GM19395 (cell line): Measurements from ENCODE around the gene S1PR3.

ENCODE experiments used
- ATAC-seq: cut with Tn5 transposase; IDR thresholded peaks from one replicate; pipeline ENCODE4 v1.9.1; 2021; ENCODE audit warnings: mild to moderate bottlenecking, moderate library complexity; ENCODE audit not compliant: unreplicated experiment

Gene S1PR3

DNA sequence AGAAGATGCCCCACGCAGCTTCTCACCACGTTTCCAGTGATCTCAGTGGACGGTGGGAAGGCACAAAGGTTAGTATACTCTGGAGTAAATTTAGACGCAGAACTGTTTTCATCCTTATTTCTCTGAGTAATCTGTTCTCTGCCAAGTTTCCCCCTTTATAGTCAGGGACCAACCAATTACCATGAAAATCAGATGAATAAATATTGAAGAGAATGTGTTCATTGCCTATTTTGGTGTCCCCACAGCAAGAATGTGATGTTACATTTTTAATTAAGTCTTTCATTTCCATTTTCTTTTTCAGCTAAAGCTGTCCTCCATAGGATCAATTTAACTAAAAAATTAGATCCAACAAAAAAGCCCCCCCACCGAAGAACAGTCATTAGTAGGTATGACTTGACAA is 41.4 kb downstream of the S1PR3 start:
- no peak for ATAC-seq

DNA sequence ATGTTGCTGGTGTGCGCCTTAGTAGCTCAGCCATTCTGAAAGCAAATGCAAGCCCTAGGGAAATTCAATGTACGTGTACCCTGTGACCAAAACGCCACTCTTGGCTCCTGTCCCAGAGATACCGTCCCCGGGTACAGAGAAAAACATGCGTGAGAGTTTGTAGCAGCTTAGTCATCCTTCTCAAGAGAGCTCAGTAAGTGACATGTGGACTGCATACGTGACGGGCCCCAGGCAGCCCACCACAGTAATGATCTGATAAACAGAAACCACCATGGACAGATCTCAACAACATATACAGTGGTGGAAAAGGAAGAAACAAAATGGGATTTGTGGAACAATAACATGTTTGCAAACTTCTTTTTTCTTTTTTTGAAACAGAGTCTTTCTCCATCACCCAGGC is 45.1 kb downstream of the S1PR3 start:
- no peak for ATAC-seq

DNA sequence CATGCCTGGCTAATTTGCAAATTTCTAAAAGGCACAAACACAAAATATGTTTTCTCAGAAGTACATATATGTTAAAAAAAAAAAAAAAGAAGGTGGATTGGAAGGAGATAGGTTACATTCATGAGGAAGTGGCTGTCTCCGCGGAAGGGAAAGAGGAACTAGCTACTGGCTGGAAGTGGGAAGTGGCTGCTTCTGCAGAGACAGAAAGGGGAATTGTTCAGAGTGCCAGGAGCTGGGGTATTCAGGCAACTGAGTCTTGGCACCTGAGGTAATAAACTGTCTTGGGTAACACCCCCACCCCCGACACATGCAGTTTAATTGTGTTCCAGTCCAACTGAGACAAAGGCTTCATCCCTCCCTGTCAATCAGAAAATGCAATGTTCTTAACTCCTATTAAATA is 45.6 kb downstream of the S1PR3 start:
- no peak for ATAC-seq

DNA sequence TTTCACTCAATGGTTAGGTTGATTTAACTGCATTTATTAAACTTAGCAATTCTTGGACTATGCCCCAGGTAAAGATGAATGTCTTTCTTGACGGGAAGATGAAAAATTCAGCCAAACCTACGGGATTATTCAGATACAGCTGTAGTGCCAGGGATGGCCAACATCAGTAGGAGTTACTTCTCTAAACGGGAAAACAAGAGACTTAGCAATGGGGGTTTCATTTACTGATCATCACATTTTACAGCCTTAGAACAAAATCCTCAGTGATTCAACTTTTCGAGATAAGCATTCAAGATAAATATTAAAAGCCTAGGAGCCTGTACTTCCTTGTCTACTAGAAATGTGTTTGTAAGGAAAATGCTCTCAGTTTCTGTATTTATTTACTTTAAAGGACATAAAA is 46.1 kb downstream of the S1PR3 start:
- no peak for ATAC-seq

DNA sequence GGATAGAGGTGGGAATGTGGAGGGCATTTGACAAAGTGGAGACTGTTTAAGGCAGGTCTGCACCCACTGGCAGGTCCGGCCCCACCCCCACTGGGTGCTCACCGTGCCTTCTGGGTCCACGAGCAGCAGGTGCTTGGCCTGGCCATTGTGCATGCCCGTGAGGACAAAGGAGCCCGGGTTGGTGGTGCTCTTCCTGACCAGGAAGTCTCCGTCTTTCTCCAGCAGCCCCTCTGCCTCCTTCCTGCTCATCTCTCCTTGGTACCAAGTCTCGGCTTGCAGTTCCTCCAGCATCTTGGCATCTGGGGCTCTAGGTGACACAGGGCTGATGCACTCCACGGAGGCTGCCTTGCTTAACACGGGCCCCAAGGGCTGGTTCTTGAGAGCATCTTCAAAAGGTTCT is 46.6 kb downstream of the S1PR3 start:
- no peak for ATAC-seq

DNA sequence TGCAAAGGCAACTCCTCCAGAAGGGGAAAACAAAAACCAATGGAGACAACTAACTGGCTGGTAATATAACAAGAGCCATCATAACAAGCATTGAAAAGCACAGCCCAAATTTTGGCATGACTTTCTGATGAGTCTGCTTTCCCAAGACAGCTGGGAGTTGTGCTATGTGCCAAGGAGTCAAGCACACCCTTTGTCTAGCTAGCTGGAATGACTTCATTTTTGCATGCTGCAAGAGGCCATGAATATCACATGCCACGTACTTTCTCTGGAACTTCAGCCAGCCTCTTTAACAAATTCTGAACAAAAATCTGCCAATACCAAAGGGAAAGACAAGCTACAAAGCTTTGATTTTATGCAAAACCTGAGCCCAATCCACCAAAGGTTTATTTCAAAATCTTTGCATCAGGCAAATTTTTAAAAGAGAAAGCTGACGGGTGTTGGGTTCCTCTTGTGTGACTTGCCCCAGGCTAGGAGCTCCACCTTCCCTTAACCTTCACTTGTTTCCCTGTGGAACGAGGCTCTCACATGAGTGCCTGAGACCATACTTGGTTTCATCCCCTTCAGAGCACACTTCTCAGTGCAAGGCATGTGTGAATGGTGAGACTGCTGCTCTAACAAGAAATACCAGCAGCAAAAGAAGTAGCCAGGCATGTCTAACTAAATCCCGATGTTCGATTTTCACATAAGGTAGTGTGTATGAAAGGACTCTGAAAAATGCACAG is 47.3 kb downstream of the S1PR3 start:
- no peak for ATAC-seq

DNA sequence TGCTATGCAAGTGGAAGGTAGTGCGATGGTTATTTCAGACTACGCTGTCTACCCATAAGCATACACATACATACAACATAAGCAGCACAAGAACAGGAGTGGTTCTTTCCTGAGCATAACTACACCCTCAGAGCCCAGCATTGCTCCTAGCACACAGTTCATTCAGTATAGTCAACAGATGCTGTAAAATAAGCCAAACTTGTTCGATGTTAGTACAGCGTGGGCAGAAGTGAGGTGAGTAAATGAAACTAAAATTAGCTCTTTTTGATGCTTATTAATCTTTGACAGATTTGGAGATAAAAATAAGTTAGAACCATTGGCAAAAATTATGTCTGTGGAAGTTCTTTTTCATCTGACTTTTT is 47.8 kb downstream of the S1PR3 start:
- ATAC-seq: no peak

DNA sequence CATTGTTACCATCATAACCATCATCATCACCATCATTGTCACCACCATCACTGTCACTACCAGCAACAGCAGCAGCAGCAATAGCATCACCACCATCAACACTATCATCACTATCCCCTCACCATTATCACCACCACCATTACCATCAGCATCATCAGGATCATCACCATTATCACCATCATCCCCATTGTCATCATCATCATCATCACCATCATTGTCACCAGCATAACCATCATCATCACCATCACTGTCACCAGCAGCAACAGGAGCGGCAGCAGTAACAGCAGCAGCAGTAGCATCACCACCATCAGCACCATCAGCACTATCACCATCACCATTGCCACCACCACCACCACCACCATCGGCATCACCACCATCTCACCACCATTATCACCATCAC is 48.4 kb downstream of the S1PR3 start:
- ATAC-seq: no peak

DNA sequence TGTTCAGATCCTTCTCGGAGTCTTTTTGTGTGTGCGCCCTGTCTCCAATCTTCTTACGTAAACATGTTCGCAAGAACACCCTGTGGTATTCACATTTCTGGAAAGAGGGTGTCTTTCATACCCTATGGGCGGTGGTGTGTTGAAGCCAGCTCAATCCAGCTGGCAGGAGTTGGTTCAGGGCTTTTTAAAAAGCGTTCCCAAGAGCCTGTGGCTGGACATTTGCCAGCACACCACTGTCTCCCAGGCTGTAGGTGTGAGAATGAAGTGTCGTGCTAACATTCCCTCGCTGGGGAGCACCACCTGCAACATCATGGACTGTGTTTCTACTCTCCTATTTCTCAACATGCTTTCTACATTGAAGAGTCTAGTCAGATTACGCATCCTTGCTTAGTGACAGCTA is 51.7 kb downstream of the S1PR3 start:
- ATAC-seq: no peak

DNA sequence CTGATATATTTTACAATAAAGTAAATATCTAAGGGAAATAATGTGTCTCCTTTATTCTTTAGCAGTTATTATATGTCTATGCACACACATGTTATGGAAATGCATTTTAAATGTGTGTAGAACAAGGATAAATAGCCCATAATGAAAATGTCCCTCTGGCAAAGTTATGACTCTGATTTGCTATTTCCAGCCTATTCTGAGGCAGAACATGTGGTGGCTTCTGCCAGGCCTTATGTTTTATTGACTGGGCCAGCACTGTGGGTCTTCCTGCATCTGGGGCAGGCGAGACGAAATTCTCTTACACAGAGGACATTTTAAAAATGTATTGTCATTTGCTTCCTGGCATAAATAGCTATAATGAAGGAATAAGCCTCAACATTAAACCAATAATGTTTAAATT is 52.8 kb downstream of the S1PR3 start:
- ATAC-seq: no peak

DNA sequence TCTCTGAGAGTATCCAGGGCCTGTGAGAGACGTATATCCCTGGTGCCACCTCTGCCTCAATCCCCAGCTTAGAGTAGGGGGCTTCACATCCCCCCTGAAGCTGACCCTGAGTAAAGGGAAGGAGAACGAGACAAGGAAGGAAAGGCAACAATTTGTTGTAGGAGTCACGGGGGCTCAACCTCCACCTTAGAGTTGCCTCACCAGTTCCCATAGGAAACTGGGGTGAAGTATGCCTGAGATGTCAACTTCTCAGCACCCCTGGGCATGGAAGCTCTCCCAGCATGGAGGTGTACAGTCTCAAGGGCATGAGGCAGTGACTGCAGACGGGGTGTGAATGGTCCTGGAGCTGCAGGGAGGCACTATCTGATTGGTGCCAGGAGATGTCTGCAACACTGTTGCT is 53.6 kb downstream of the S1PR3 start:
- ATAC-seq: no peak

DNA sequence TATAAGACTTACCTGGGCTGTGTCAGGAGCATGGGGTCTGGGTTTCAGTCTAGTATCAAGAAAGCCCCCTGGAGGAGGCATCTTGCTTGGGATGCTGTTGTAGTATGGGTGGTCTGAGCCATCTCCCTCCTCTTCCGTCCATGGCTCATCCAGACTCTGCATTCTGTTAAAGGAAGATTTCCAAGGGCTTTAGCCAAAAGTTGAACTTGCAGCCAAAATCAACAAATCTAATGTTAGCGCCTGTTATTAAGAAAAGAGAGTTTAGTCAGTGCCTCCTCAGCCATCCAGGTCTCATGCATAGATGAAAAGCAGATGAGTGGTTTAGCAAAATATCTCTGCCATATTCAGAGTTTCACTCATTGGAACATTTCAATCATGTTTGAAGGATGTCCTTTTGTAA is 55.6 kb downstream of the S1PR3 start:
- ATAC-seq: no peak

DNA sequence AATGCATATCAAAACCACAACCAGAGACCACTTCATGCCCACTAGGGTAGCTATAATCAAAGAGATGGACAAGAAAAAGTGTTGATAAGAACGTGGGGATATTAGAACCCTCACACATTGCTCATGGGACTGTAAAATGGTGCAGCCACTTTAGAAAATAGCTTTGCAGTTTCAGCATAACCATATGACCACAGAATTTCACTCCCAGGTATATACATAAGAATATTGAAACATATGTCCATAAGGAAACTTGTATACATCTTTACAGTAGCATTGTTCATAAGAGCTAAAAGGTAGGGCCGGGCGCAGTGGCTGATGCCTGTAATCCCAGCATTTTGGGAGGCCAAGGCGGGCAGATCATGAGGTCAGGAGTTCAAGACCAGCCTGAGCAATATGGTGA is 56.4 kb downstream of the S1PR3 start:
- ATAC-seq: no peak

DNA sequence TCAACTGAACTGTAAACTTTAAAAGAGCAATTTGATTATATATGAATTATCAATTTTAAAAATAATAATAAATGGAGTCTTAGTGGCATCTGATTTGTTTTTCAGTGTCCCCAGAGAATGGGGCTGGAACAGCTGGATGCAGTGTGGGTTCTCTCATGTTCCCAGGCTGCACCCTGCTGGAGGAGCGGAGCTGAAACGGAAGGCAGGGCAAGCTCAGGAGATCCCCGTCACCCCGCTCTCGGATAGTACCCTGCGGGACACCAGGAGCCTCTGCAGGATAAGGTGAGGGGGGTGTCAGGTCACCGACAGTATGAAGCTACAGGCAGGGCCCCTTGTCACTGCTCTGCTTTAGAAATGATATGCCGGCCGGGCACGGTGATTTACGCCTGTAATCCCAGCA is 57.3 kb downstream of the S1PR3 start:
- ATAC-seq: no peak

DNA sequence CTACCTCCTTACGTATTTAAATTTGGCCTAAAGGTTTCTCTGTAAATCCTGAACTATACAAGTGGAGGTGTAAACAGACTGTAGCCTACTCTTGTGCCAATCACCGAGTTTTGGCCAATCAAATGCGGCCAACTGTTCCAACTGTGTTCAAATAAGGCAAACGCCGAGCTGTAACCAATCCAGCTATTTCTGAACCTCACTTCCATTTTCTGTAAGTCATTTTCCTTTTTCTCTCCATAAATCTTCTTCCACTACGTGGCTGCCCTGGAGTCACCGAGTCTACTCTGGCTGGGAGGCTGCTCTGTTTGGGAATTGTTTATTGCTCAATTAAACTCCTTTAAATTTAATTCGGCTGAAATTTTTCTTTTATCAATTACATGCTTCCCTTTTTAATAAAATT is 58.4 kb downstream of the S1PR3 start:
- no peak for ATAC-seq

DNA sequence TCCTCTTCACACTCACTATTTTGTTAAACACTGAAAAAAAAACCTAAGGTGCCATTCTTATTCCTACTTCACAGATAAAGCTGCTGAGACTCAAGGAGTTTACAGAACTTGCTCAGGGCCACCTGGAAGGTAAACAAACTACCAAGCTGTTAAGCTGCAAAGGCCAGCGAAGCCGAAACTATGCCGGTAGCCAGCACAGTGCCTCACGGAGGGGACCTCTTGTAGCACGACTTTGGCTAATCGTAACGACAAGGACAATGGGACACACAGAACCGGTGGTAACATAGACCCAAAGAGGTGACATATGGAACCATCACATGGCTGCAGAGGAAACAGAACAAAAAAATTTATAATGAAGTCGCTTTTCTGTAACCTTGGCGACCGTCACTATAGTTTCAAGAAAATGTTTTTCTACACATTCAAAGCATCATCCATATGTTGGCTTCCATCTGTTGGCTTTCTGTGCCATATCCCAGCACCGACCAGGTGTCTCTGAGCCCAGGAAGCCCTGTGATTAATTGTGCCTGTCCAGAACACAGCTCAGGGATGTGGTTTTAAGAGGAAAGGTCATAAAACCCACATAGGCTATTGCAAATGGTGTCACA is 60.3 kb downstream of the S1PR3 start:
- no peak for ATAC-seq

DNA sequence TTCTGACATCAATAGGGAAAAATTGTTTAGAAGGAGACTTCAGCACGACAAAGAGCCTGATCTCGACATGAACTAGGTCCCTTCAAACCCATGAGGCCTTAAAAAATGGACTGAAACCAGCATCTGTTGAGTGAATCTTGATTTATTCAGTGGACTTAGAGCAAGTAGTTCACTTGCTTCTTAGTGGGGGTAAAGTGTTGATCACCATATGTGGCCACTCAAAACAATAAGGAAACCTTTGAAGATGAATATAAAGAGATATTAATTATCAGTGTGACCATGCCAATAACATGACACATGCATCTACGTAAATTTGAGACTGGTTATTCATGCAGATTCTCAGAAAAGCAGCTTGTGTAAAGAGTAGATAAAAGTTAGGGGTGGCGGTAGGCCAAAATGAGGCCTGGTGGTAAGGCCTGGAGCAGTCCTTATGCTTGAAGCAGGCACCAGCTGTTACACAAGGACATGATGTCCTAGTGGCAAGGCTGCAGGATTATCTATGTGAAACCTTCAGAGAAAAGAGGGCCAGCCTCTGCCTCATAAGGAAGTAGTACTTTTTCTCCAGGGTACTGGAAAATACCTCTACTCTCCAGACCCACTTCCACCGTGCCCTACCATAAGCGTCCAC is 61.3 kb downstream of the S1PR3 start:
- no peak for ATAC-seq

DNA sequence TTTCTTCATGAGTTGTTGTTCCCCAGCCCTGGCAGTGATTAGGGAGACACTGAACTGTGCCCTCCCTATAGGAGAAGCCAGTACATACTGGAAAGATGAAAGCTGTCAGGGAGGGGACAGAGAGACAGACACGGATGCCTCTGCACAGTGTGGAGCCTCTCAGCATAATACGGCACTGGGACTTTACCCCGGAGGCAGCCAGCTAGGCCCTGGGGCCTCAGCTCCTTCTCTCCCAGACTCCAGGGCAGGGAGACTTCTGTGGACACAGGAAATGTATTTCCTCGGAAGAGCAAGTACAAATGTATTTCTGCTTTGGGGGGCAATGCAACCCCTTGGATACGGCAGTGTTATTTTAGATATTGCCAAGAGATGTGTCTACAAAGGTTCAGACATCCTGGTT is 62.0 kb downstream of the S1PR3 start:
- ATAC-seq: no peak
